HG02571 (cell line): ENCODE measurements around the gene ROBO3.

Source experiments
- ATAC-seq: cut with Tn5 transposase; IDR thresholded peaks from one replicate; pipeline ENCODE4 v1.9.1; 2021; ENCODE audit warnings: mild to moderate bottlenecking, moderate library complexity; ENCODE audit not compliant: unreplicated experiment

ROBO3 gene

DNA sequence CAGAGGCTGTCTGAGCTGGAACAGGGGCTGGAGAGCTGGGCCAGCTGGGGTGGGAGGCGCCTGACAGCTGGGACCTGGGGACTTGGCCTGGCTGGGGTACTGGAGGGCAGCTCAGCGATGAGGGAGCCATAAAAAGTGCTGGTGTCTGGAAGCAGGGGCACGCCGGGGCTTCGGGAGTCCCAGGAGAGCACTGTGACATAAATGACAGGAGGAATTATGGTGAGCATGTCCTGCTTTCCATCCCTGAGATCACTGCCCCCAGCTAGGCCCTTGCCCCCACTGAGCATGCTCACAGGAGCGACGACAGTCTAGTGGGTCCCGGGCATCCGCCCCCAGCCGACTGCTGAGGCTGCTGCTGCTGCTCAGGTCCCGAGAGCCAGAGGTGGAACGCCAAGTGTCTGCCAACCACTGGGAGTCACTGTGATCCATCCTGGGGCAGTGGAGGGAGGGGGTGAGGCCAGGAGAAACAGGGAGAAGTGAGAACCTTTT is 26.2 kb downstream of the ROBO3 start:
- ATAC-seq, result no peak

DNA sequence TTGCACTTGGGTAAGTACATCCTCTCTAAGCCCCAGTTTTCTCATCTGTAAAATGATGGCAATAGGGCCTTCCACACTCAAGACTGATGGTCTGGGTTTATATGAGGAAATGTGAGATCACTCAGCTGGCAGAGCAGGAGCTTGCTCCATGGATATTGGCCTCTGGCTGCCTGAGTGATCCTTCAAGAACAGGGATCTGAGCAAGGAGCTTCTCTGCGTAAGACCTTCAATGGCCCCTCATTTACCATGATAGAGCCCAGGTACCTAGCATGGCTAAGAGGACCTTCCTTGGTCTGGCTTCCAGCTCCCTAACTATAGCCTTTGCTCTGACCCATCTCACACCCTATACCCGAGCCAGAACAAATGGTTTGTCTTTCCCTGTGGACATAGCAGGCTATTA is 26.9 kb downstream of the ROBO3 start:
- no peak for ATAC-seq

DNA sequence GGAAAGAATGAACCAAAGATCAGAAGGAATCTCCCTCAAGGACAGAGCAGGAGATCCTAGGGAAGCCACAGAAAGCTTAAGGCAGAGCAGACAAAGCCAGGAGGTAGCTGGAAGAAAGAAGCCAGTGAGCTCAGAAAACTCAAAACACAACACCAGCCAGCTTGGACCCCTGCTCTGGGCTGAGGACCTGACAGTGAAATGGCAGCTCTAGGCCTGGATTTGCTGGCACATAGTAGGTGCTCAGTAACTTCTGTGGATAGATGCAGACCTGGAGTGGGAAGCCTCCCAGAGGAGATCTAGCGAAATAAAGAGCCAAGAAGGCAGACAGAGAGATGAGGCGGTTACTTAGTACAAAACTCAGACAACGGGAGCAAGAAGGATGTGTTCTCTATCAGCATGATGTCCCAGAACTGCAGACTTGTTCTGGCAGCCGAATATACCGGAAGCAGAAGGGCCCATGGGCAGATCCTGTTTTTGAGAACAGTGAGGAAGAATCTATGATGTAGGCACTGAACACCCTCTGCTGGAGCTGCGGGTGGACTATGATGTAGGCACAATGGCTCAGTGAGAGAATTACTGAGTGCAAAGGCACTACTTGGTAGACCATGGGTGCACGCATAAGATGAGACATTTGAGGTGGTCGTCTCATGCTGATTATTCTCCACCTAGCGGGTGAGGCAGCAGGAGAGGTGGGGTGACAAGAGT is 27.7 kb downstream of the ROBO3 start:
- no peak for ATAC-seq

DNA sequence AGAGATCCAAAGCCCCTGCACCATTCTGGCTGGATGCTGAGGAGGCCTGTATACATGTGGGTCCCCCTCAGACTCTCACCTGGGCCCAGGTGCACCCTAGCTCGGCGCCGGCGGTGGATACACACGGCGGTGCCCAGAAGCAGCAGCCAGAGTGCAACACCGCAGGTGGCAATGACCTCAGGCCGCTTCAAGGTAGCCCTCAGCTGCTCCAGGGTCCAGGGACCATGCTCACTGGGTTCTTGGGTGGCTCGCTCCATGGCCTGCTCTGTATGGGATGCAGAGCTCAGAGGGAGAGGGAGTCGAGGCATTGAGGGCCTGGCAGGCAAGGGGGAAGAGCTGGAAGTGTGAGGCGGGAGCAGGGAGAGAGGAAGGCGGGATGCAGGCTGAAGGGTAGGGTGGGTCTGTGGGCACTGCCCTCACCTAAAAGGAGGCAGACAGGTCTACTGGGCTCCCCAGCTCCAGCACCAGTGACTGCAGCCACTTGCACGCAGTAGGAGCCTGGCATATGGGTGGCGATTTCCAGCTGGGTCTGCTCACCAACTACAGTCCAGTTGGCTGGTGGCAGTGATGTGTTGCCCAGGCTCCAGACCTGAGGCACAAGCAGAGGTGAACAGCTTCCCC is 28.7 kb downstream of the ROBO3 start:
- ATAC-seq, result no peak

DNA sequence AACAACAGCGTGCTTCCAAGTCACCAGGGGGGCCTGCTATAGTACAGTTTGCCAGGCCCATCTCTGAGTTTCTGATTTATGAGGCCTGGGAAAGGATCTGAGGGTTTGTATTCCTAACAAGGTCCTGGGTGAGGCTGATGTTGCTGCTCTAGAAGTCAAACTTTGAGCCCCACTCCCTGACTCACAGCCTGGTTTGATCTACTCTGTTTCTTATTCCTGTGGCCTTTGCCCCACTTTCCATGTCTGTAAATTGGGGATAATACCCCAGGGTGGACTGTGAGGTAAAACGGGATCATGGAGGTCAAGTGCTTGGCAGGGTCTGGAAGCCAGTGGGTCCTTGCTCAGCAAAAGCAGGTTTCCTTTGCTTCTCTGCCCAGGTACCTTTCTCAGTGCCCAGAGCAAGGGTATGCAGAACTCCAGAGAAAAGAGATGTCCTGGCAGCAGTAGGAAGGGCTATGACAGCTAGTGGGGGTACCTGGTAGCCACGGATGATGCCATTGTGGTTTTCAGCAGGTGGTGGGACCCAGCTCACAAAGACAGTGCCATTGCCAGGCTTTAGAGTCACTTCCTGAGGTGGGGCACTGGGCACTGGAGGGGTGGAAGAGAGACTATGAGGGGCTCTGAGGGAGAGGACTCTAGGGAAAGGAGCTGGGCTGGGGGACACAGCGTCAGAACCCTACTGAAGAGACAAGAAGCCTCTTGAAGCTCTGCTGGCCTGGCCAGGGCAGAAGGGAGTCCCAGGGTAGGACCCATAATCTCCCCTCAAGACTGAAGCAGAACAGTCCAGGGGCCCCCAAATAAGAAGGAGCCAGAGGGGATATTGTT is 29.6 kb downstream of the ROBO3 start:
- ATAC-seq, result no peak

DNA sequence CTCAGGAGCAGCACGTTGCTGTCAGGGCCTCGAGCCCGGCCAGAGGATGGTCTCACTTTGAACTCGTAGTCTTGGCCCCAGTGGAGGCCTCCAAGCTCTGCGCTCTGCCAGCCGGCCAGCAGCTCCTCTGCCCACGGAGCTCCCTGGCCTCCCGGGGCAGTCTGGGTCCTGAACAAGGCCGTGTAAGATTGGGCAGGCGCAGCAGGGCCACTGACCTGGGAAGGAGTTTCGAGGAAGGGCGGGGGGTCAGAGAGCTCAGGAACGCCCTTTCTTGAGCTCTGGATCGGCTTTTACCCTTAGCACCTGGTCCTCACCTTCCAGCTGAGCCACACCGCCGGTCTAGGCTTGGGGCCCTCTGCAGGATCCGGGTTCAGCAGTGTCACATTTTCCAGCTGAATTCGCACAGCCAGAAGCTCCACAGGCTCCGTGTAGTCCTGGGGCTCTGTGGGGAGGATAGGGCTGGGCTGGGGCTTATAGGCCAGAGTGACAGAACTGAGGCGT is 30.3 kb downstream of the ROBO3 start:
- no peak for ATAC-seq

DNA sequence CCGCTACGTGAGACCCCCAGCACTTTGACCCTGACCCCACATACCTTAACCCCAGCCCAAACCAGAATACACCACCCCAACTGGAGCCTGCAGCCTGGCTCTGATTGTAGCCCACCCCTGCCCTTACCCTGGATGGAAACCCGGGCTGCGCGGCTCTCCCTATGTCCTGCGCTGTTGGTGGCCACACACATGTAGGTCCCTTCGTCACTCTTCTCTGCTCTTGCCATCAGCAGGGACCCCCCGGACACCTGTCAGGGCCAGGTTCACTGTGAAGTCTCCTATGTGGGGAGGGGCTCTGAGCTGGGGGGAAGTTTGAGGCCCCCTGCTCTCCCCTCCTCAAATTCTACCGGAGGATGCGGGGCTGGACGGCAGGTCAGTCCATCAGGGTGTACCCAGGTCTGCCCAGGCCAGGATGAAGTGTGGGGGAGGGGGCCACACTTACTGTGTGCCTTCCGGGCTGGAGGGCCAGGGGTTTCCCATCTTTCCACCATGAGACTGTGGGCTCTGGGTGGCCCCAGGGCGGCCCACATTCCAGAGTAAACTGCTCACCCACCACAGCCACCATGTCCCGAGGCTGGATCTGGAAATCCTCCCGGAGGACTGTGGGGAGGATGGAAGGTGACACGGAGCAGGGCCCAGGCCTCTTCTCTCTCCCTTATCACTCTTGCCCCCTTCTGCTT is 31.0 kb downstream of the ROBO3 start:
- ATAC-seq, result no peak

DNA sequence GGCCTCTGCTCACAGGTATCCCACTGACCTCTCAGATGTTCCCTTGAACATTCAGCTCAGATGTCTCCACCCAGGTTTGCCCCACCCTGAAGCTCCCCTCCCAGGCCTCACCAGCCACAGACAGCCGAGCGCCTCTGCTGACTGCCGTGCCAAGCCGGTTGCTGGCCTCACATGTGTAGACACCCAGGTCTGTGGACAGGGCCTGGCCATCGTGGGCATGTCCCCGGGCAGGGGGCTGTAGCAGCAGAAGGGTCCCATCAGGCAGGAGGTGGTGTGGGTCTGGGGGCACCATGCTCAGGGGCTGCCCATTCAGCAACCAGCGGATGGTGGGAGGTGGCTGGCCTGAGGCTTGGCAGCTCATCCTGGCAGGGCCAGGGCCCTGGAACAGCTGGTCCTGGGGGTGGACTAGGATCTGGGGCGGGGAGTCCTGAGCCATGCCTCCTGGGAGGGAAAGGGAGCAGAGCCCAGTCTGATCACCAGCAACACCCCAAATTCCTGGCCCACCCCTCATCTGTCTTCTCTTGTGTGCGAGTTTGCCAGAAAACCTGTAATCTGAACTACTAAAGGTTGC is 31.7 kb downstream of the ROBO3 start:
- no peak for ATAC-seq

DNA sequence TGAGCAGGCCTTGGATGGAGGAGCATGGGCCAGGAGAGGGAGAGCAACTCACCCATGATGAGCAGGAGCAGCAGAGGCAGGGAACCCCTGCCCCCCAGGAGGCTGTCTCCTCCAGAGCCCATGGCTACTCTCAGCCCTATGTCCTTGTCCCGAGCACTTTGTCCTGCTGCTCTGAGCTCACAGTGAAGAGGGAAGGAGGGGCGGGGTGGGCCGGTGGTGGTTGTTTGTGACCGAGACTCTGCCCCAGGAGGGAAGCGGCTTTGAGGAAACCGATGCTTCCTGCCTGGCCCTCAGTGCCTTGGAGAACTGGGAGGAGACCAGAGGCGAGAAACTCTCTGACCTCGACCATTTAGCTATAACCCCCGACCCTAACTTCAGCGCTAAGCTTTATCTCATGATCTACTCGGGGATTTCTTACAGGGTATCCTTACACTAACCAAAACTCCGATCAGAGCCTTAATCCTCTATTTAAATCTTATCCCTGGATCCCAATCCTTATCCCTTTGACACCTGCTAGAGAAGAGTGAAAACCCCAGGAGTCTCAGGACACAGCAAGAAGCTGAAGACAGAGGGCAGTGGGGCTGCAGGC is 32.5 kb downstream of the ROBO3 start, which contains the start of gene ROBO4:
Gene ROBO4, minus strand, starts transcription at position 192 of the 589 bp plus-strand sequence. Its CDS starts 70 bp downstream, at position 122.
- ATAC-seq, result no peak

DNA sequence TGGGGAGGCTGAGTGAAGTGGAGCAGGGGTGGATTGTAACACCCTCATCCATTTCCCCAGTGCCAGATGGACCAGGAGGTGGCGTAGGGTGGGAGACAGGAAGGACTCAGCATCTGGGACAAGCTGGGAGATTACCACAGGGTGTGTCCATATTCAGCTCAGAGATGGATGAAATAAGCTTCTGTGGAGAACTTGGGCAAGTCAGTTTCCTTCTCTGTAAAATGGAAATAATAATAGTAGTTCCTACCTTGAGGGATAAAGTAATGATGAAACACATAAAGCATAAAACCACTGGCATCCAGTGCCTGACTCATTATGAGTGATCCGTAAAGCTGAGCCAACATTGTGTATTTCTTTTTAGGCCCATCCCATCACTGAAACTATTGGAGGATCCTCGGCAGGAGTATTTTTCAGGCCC is 33.0 kb downstream of the ROBO3 start:
- ATAC-seq, result no peak

DNA sequence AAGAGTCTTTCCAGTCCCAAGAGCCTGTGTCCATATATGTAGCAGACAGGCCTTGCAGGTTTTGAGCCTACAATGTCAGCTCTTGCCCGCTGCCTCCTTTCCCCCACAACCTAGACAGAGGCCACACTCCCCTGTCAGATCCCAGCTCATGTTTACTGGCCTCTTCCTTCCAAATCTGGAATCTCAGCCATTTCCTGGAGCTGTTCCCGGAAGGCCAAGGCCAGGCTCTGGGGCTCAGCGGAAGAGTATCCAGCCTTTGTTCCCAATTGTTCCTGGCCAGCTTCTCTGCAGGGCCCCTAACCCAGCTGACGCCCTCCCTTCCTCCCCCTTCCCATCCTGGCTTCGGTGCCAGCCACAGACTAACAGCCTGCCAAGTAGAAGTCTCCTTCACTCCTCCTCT is 33.5 kb downstream of the ROBO3 start:
- no peak for ATAC-seq

DNA sequence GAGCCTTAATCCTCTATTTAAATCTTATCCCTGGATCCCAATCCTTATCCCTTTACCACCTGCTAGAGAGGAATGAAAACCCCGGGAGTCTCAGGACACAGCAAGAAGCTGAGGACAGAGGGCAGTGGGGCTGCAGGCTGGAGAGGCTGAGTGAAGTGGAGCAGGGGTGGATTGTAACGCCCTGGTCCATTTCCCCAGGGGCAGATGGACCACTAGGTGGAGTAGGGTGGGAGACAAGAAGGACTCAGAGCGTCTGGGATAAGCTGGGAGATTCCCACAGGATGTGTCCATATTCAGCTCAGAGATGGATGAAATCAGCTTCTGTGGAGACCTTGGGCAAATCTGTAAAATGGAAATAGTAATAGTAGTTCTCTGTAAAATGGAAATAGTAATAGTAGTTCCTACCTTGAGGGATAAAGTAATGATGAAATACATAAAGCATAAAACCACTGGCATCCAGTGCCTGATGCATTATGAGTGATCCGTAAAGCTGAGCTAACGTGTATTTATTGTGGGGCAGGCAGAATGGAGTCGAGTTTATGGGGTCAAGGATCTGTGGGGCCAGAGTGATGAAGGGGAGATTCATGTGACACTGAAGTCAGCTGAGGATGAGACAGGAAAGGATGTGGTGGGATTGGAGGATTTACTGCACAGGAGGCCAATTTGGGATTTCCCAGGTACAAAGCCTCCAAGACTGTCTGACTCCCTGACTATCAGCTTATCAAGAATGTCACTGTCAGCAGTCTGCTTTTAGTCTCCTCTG is 34.3 kb downstream of the ROBO3 start:
- ATAC-seq, result no peak

DNA sequence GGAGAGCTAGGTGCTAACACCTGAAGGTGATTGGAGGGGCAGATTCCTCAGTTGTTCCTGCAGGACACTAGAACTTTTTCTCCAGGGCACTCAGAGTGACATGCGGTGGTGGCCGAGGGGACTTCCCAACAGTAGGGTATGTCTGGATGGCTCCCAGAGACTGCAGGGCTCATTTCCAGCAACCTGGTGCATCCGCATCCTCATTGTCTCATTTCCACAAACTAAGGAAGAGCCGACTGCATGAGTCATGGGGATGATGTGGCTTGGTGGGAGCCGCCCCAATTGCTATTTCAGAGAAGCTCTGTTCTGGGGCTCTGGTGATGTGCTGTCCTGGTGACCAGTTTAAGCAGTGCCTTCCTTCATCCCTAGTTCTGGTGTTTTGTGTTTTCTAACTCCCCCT is 35.2 kb downstream of the ROBO3 start:
- ATAC-seq, result no peak

DNA sequence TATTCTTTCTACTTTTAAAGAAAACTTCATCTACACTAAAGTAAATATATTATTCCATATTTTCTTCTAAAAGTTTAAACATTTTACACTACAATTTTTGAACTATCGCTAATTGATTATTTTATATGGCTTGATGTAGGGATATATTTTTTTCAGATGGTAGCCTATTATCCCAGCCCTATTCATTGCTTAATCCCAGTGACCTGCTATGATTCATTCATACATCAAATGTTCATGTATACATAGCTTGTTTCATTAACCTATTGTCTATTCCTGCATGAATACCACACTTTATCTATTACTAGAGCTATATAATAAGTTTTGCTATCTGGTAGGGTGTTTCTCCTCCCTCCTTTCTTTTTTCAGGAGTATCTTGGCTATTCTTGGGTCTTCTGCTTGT is 37.4 kb downstream of the ROBO3 start:
- ATAC-seq, result no peak

DNA sequence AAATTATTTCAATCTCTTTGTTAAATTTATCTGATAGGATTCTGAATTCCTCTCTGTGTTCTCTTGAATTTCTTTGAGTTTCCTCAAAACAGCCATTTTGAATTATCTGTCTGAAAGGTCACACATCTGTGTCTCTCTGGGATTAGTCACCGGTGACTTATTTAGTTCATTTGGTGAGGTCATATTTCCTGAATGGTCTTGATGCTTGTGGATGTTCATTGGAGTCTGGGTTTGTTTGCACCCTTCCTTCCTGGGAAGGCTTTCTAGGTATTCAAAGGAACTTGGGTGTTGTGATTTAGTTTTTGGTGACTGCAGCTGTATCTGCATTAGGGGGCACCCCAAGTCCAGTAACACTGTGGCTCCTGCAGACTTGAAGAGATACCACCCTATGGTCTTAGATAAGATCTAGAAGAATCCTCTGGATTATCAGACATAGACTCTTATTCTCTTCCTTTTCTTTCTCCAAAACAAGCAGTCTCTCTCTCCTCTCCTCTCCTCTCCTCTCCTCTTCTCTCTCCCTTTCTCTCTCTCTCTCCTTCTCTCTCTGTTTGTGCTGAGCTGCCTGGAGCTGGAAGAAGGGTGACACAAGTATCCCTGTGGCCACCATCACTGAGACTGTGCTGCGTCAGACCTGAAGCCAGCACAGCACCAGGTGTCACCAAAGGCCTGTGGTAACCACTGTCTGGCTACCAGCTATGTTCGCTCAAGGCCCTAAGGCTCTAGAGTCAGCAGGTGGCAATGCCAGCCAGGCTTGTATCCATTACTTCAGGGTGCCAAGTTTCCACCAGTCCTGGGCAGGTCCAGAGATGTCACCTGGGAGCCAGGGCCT is 50.5 kb downstream of the ROBO3 start:
- ATAC-seq, result no peak

DNA sequence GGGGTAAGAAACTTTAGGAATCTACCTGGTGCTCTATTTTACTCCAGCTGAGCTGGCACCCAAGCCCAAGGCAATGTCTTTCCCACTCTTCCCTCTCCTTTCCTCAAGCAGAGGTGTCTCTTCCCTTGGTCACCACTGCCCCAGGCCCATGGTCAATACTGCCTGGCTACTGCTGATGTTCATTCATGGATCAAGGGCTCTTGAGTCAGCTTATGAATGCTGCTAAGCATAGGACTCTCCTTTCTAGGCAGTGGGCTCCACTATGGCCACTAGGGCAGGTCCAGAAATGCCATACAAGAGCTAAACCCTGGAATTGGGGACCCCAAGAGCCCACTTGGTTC is 51.1 kb downstream of the ROBO3 start:
- no peak for ATAC-seq

DNA sequence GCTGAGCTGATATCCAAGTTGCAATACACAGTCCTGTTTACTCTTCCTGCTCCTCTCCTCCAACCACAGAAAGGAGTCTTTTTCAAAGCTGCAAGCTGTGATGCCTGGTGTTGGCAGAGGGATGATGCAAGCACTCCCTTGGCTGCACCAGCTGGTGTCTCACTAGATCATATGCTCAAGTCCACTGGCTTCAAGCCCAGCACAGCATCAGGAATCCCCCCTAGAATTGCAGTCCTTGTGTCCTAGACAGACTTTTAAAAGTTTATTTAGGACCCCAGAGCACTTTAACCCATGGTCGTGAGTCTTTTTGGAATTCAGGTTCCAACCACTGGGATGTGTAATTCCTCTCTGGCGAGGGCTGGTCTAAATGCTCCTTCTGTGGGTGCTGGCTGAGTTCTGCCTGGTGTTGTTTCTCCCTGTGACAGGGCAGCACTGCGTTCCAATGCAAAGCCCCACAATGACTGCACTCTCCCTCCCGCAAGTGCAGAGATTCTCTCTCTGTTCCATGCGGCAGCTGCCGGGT is 51.9 kb downstream of the ROBO3 start:
- ATAC-seq, result no peak

DNA sequence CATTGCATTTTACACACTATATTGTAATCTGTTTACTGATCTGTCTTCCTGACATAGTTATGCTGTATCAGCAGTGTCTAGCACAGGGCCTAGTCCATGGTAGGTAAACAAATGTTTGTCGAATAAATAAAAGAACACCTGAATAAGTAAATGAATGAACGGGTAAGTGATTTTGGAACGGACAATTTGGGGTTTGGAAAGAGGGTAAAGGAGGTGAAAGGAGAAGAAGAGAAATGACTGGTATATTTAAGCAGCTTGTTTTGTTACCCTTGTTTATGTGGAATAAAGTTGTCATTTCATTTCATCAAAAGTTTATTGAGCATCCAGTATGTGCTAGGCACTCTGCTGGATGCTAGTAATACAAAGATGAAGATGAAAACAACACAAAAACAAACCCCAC is 53.7 kb downstream of the ROBO3 start, which contains the start of gene HEPN1:
Gene HEPN1, plus strand, starts transcription at position 301 of the 400 bp plus-strand sequence.
- no peak for ATAC-seq
